Measurements from ENCODE around the gene STON1.

DNA sequence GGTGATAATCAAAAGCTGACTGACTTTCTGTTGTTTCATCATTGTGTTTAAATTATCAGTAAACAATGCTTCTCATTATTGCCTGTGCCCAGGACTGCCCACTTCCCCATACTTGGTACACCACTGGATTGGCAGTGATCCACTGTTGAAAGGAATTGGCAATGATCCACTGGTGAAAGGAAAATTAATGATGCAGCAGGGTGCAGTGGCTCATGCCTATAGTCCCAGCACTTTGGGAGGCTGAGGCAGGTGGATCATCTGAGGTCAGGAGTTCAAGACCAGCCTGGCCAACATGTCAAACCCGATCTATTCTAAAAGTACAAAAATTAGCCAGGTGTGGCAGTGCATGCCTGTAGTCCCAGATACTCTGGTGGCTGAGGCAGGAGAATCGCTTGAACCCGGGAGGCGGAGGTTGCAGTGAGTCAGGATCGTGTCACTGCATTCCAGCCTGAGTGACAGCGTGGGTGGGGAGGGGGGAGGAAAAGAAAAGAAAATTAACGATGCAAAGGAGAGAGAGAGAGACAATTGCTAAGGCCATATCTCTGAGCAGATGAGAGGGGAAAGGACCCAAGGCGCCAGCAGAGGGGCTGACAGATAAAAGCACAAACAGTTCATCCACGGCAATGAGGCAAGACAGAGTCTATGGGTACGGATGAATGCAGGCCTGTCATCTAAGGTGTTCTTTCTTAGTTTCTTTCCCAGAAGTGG, 77.5 kb downstream of the STON1 start:
- TF ChIP-seq, protein P1, sequence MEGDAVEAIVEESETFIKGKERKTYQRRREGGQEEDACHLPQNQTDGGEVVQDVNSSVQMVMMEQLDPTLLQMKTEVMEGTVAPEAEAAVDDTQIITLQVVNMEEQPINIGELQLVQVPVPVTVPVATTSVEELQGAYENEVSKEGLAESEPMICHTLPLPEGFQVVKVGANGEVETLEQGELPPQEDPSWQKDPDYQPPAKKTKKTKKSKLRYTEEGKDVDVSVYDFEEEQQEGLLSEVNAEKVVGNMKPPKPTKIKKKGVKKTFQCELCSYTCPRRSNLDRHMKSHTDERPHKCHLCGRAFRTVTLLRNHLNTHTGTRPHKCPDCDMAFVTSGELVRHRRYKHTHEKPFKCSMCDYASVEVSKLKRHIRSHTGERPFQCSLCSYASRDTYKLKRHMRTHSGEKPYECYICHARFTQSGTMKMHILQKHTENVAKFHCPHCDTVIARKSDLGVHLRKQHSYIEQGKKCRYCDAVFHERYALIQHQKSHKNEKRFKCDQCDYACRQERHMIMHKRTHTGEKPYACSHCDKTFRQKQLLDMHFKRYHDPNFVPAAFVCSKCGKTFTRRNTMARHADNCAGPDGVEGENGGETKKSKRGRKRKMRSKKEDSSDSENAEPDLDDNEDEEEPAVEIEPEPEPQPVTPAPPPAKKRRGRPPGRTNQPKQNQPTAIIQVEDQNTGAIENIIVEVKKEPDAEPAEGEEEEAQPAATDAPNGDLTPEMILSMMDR (IDR thresholded peaks at IDR 0.05; ENCODE audit: low read depth, low read length) = no peak
- no peak for TF ChIP-seq EZH2phosphoT487 (IDR thresholded peaks at IDR 0.05; ENCODE audit: low read depth)
